ENCODE measurements around the gene CABYR.

GRCh38 chr18:24103320-24104021, 35.4 kb upstream of the CABYR start:
- TF ChIP-seq CEBPB (IDR thresholded peaks at IDR 0.05; ENCODE audit: low read depth, low read length) (no peak), CHD7 (IDR thresholded peaks at IDR 0.05; ENCODE audit: insufficient replicate concordance, low read length) (no peak), RFX5 (IDR thresholded peaks at IDR 0.05; ENCODE audit: borderline replicate concordance, low read depth, low read length) (no peak), POLR2AphosphoS5 (IDR thresholded peaks at IDR 0.05; ENCODE audit: low read depth, low read length) (no peak), RXRA (IDR thresholded peaks at IDR 0.05; ENCODE audit: insufficient read depth, low read depth, low read length) (no peak), EGR1 (IDR thresholded peaks at IDR 0.05; ENCODE audit: borderline replicate concordance, low read depth, low read length) (no peak), TEAD4 (IDR thresholded peaks at IDR 0.05; ENCODE audit: low read depth, low read length) (no peak), CHD2 (IDR thresholded peaks at IDR 0.05; ENCODE audit: low read length) (no peak), POLR2A (IDR thresholded peaks at IDR 0.05; ENCODE audit: control extremely low read depth in 1 of 2, low read depth in 2 of 2, low read length in 2 of 2) (no peak)

Data from H1 (cell line).